ENCODE results near the gene AOPEP.

GRCh38 chr9:95063300-95063699 lies 336.8 kb downstream of the AOPEP start:
- no peak for TF ChIP-seq CTCF (conservative IDR thresholded peaks at IDR 0.05; ENCODE audit: low read length)
- no peak for TF ChIP-seq EZH2phosphoT487 (IDR thresholded peaks at IDR 0.05; ENCODE audit: borderline replicate concordance)
